Left forelimb (tissue), 1 donor: ENCODE measurements around the gene LOXL3.
"Not testable (repeated sequence)": the region's sequence is repeated elsewhere in the genome, so short reads cannot be mapped to it uniquely, and the experiment has no call there.

Experiments
- DNase-seq: peaks from one replicate; pipeline ENCODE4 v3.0.0-alpha.2; 2018; ENCODE audit warnings: low spot score

LOXL3 gene

DNA sequence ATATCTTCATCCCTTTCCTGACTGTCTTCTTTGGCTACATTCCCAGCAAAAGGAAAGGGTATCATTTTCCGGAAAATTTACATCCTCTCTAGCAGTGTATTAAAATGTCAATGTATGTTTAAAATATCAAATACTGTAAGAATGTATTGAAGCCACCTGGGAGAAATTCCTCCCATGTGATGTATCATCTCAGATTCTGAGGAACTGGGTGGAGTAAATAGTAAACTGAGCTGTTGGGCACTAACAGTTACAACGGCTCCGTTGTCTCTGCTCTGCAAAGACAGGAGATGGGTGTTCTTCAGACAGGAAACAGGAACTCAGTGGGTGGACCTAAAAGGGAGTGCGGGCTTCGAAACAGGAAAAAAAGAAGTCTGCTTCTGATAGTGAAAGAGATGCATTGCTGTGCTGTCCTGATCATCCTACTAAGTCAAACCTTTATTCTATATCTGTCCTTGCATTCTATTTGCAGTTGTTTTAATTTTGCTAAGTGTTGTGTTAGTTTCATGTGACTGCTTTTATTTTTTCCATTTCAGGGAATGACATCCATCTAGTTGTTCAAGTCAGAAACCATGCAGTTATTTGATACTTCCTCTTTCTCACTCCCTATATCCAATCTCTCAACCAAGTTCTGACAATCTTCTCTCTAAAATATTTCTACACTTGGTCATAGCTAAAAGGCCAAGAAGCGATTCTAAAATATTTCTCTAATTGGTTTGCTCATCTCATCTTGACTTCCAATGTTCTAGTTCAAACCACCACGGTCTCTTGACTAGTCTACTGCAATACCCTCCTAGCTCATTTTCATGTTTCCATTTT is 20.2 kb upstream of the LOXL3 start:
- DNase-seq: no peak

DNA sequence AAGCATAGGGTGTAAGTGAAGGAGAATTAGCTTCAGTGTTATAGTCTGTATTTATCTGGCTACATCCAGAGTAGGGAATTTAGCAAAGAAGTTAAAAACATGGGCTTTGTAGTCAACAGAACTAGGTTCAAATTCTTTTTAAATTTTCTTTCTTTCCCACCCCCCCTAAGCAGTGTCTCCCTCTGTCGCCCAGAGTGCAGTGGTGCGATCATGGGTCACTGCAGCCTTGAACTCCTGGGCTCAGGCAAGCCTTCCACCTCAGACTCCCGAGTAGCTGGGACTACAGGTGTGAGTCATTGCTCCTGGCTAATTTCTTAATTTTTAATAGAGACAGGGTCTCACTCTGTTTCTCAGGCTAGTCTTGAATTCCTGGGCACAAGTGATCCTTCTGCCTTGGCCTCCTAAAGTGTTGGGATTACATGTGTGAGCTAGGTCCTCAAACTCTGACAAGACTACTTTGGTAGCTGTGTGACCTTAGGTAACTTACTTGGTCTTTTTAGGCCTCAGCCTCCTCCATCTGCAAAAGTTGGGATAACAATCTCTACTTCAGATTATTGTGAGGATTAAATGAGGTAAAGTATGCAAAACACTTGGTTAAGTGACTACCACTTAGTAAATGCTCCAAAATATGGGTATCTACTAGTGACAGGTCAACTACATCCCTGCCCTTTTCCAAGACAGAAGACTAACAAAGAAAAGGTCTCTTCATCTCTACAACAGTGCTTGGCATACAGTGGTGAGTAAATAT is 18.6 kb upstream of the LOXL3 start:
- DNase-seq: no peak

DNA sequence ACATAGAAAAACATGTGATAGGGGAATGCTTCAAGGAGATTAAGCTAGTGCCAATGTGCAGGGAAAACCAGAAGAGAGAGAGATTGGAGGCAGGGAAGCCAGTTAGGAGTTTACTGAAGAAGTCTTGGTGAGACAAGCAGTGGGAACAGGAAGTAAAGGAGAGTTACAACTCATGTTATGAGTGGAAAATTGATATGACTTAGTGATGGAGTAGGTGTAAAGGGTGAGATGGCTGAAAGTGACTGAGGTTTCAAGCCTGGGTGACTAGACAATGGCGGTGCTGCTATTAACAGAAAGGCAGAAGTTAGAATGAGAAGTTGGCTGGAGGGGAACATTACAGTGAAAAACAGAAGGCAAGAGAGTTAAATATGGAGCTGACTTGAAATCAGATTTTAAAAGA is 17.3 kb upstream of the LOXL3 start:
- no peak for DNase-seq

DNA sequence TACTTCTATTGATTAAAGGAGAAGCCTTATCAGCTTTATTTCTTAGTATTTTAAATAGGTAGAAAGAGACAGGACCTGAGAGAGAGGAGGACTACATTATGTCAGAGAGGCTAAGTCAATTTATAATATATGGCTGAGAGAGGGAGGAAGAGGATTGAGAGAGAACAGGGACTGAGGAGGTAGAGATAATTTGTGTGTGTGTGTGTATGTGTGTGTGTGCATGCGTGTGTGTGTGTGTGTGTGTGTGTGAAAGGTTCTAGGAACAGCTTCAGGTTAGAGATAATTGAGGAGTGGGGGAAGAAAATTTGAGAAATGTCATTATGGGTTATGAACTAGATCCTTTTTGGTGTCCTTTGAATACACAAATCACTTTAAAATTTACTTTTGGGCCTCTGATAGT is 15.9 kb upstream of the LOXL3 start:
- no peak for DNase-seq

DNA sequence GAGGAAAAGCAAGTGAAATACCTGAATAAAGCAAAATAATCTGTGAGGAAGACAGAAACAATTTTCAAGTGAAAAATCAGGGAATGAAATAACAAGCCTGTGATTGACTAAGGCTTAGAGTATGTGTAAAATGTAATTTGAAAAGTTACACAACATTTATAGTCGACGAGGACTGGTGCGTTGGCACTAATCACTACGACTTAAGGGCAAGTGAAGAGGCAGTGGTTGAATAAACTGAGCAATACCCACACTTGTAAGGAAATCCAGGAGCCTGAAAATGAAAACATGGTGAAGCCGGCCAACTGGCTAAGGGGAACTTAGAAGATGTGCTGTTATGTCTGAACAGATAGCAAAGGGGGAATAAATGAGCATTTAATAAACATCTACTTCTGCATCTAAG is 14.1 kb upstream of the LOXL3 start:
- no peak for DNase-seq

DNA sequence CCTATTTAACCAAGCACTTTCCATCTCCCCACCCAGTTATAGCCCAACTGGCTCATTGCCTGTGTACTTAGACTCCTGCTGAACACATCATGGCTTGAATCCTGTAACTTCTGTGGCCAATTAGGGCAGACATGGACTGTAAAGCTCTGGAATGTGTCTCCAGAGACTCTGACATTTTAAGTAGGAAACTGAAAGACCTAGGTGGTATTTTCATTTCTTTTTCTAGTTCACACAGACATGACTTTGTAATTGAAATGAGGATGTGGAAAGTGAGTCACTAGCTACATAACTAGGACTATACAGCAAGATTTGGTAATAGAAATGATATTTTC is 13.0 kb upstream of the LOXL3 start:
- DNase-seq: no peak

DNA sequence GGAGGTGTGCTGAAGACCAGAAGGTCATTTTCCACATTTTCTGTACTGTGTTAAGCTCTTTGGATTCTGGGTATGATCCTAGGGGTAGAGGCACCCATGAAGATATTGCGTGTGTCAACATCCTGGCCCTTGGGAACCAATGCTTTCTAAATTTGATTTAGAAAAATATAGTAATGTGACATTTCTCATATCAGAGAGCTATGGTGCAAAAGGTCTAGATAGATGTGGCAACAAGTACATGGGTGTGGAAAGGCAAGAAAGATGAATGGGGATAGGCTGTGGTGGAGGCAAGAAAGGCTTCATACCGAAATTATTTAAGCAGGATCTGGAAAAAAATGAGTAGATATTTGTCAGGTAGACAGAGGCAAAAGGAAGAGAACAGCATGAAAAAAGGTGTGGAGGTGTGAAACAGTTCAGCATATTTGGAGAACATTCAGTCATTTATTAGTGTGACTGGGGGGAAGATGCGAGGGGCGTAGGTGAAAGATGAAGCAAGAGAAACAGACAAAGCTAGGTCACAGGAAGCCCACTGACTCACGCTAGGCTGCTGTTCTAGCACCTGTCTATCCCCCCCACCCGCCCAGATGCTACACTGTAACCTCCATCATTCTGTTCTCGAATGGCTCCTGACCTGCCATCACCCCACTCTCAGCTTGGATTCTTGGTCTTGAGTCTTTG is 12.5 kb upstream of the LOXL3 start:
- no peak for DNase-seq

DNA sequence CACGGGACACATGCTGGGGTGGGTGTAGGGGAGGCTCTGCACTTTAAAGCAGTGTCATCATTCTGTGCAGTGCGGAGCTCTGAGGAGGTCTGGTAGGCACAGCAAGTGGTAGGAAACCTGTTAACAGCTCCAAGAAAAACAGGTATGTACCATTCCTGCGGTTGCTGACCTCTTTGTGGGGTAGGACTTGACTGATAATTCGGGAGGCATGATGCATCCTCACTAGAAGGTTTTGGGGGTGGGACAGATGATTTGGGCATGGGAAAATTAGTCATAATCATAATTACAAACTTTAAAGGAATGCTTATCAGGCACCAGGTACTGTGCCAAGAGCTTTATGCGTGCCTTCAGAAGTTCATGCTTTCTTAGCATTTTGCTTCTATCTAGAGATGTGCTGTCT is 10.5 kb upstream of the LOXL3 start:
- DNase-seq: no peak

DNA sequence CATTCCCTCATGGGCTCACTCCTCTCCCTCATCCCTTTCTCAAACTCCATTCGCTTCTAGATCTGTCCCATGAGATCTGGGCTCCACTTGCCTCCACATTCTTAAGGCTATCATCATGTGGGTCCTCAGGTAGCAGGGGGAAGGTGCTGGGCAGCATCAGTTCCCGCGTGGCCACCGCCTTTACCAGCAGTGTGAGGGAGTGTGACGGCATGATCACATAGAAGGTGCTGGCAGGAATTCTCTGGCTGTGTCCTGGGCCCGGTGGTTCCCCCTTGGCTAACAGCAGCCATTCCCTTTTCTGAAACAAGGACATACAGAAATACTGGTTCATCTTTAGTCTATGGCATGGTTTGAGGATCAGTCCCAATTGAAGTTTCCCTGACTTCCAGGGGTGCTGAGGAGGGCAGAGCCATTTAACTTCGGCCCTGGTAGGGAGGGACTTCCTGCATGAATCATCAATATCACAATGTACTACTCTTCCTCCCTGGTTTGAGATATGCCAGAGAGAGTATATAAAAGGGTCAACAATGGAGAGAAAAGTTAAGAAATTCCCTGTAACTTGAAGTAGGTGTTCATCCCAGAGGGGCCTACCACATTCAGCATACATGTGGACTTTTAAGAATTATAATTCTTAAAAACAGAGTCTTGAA is 8.5 kb upstream of the LOXL3 start:
- no peak for DNase-seq

DNA sequence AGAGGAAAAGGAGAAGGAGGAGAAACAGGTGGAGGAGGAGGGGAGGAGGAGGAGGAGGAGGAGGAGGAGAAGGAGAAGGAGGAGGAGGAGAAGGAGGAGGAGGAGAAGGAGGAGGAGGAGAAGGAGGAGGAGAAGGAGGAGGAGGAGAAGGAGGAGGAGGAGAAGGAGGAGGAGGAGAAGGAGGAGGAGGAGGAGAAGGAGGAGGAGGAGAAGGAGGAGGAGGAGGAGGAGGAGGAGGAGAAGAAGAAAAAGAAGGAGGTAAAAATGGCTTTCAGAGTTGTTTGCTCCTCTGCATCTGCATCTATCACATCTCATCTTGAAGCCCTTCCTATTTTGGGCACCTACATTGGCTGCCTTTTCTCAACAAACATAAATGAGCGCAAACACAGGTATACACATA is 7.3 kb upstream of the LOXL3 start:
- DNase-seq: not testable (repeated sequence)

DNA sequence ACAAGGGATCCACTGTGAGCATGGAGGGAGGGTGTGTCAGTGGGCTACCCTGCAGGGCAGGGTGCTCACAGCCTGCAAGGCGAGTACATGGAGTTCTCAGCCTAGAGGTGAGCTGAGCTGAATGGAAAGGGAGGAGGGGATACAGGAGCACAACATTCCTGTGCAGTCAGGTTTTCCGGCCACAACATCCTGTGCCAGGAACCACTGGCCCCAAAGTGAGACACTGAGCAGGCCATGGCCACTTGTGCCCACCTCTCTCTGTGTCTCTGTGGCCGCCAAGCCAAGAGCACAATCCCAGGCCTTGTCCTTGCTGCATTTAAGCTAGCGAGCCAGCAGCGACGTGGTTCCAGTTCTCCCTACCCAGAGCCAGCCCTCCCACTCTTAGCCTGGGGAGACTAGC is 6.8 kb upstream of the LOXL3 start:
- DNase-seq: no peak

DNA sequence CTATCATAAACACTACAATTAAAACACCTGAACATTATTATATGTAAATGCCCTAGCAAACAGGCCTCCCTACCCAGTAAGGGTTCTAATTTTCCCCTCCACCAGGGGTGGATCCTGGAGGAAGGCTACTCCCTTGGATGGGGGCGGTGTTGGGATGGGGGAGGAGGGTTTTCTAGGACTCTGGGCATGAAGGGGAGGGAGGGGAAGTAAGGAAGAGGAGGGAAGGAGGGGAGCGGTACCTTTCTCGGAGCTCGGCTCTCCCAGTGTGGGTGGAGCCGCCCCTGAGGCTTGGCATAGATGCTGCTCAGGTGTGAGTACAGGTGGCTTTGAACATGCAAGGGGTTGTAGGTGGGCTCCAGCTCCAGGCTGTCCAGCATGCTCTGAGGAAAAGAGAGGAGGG is 6.2 kb upstream of the LOXL3 start:
- no peak for DNase-seq

DNA sequence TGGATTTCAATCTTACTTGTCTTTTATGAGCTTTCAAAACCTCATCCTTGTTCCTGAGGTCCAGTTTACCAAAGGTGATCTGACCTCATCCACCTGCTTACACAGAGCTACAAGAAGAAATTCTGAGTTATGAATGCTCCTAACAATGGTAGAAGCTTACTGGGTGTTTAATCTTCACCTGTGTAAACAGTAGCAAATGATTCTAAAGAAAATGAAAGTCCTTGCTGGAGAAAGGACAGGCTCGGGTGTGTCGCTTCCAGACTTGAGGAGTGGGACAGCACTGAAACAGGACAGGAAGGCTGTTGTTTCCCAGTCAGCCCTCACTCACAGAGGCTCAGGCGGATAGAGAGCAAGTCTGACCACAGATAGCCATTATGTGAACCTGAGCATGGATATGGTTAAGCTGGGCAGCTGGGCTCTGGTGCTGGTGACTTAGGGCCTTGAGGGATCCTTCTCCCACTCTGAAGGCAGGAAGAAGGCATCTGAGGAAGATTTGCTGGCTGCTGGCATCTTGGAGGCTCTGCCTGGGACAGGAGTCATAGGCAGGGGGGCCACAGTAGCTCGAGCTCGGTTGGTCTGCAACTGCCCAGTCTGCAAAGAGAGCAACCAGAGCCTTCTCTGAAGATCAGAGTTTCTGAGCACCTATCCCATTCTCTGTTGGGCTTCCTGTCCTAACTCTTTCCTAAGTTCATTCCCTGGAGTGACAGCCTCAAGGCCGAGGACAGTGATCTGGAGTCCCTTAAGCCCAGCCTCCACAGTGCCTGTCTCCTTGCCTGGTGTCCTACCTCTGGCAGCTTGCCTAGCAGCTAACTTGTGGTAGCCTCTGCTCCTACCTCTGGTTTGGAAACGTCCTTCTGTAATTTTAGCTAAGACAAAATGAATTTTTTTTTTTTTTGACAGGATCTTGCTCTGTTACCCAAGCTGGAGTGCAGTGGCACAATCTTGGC is 4.8 kb upstream of the LOXL3 start:
- DNase-seq: no peak

DNA sequence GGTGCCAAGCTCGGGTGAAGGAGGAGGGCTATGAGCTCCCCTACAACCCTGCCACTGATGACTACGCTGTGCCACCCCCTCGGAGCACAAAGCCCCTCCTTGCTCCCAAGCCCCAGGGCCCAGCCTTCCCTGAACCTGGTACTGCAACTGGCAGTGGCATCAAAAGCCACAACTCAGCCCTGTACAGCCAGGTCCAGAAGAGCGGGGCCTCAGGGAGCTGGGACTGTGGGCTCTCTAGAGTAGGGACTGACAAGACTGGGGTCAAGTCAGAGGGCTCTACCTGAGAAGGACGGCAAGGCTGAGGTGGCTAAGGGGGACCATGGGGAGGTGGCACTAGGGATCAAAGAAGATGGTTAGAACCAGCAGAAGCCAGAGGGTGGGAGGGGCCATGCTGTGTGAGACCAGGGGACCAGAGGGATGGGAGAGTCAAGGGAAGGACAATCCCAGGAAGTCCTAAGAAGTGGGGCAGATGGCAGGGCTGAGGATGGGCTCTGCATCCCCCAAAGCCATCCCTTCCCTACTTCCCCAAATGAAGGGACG is 3.2 kb upstream of the LOXL3 start:
- no peak for DNase-seq

DNA sequence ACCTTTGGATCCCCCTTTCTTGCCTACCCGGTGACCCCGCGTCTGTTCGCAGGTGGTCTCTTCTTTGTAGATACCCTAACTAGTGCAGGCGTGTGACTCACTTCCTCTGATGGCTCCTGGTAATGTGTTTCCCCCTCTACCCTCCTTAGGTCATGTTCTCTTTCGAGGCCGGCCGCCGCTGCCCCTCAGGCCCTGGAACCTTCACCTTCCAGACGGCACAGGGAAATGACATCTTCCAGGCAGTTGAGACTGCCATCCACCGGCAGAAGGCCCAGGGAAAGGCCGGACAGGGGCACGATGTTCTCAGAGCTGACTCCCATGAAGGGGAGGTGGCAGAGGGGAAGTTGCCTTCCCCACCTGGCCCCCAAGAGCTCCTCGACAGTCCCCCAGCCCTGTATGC is 2.4 kb upstream of the LOXL3 start:
- DNase-seq: no peak

DNA sequence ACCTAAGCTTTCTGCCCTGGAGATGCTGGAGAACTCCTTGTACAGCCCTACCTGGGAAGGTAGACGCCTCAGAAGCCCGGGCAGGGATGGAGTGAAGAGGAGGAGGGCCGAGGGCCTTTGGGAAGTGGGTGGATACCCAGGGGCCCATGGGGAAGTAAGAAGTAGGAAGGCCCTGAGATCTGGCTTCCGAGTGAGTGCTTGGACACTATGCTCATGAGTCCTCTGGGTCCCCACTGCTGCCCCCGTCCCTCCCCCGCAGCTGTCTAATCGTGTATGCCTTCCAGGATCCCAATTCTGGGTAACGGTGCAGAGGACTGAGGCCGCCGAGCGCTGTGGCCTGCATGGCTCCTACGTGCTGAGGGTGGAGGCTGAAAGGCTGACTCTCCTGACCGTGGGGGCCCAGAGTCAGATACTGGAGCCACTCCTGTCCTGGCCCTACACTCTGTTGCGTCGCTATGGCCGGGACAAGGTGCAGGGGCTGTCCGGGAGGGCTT is 1.9 kb upstream of the LOXL3 start:
- no peak for DNase-seq

DNA sequence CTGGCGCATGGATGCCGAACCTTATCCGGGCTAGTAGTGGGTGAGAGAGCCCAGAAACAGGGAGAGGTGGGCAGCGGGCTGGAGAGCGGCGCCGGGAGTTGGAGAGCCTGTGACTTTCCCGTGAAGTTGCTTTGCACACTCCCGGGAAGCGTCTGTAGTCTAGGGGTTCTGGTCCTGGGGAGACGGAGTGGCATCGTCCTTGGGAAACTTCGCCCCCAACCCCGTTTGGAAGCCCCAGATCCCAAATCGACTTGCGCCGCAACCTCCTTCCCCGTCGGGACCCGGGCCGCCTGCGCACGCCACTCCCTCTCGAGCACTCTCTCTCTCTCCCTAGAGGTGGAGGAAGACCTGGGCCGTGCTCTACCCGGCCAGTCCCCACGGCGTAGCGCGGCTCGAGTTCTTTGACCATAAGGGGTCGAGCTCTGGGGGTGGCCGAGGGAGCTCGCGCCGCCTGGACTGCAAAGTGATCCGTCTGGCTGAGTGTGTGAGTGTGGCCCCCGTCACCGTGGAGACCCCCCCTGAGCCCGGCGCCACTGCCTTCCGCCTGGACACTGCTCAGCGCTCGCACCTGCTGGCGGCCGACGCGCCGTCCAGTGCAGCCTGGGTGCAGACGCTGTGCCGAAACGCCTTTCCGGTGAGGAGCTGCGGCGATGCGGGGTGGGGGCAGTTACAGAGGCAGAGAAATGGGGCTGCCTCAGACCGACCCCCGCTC is 1.2 kb upstream of the LOXL3 start:
- no peak for DNase-seq

DNA sequence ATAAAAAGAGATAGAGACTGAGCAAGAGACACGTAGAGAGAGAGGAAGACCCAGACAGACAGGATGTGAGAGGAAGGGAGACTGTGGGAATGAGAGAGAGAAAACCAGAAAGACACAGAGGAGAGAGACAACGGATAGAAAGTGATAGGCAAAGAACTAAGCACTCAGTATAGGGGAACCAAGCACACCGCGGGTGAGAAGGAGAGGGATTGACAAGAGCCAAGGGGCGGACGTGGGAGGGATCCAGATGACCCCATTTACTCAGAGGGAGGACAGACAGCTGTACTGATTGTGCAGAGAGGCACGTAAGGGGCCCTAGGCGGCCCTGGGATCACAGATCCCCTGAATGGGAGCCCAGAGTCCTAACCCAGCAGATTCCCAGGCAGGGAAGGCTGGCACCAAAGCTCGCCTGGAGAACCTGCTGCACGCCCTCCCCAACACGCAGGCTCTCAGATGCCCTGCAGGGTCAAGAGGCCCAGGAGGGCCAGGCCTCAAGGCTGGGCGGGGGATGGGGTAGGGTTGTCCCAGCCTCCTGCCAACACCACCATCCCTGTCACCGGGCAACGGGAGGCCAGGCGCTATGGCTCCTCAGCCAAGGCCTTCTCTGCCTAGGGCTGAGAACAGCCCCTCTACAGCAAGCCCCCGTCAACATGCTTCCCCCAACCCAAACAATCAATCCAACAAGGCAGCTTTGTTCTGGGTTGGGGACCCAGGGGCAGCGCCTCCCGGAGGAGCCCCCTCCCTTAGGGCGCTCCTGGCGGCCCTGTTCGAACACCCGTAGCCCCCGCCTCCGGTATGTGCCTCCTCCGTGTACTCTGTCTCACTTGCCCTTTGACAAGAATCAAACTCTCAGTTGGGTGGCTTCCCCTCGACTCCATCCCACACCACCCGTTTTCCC is 579 bp downstream of the LOXL3 start:
- DNase-seq: no peak
